Natural killer cell (primary cell): ENCODE measurements around the gene RRAD. TPM values are rescaled to one million over a fixed set of nuclear protein-coding genes. Genes with fewer than 3 reads are reported as not detected.

Experiments
- ATAC-seq, 3 donors: fragments of 150-1000 bp in 2 of 3; fragments of 200-7000 bp in 1 of 3; cut with Tn5 transposase; 1 replicate in 1 of 3; 2 replicates in 2 of 3; pipeline ENCODE4 v1.10.0; 2021; ENCODE audit warnings: mild to moderate bottlenecking in 2 of 3, moderate library complexity in 2 of 3
- DNase-seq, 2 donors: peaks; one replicate each; pipeline versions ENCODE4 v3.0.0 to v3.0.0-alpha.2; 2013 to 2021; ENCODE audit warnings: mixed read lengths in 1 of 2
- H3K27ac ChIP-seq: one replicate; pipeline ENCODE4 v1.5.1; 2013; ENCODE audit warnings: mild to moderate bottlenecking, low read length
- H3K27me3 ChIP-seq: one replicate; pipeline ENCODE4 v1.6.1; 2013; ENCODE audit warnings: low read length; ENCODE audit not compliant: control insufficient read depth, insufficient read depth
- H3K36me3 ChIP-seq: one replicate; pipeline ENCODE4 v1.6.1; 2013; ENCODE audit warnings: low read length; ENCODE audit not compliant: control insufficient read depth, insufficient read depth
- H3K4me1 ChIP-seq: one replicate; pipeline ENCODE4 v1.6.1; 2013; ENCODE audit warnings: low read length; ENCODE audit not compliant: control insufficient read depth, insufficient read depth
- H3K4me3 ChIP-seq: one replicate; pipeline ENCODE4 v1.5.1; 2013; ENCODE audit warnings: low read length
- H3K9me3 ChIP-seq: one replicate; pipeline ENCODE4 v1.6.1; 2013; ENCODE audit warnings: low read length; ENCODE audit not compliant: control insufficient read depth, insufficient read depth
- H3K27ac Mint-ChIP-seq, 2 donors: one replicate each; pipeline ENCODE4 v1.8.0; 2022; ENCODE audit warnings: mild to moderate bottlenecking in 2 of 2, mixed read lengths in 2 of 2, moderate library complexity in 1 of 2
- H3K27me3 Mint-ChIP-seq, 2 donors: one replicate each; pipeline ENCODE4 v1.8.0; 2022; ENCODE audit warnings: low read depth in 2 of 2, mixed read lengths in 2 of 2
- H3K36me3 Mint-ChIP-seq: one replicate; pipeline ENCODE4 v1.8.0; 2022; ENCODE audit warnings: mixed read lengths
- H3K4me1 Mint-ChIP-seq, 2 donors: one replicate each; pipeline ENCODE4 v1.8.0; 2022; ENCODE audit warnings: mixed read lengths in 2 of 2
- H3K4me3 Mint-ChIP-seq: one replicate; pipeline ENCODE4 v1.8.0; 2022; ENCODE audit warnings: mild to moderate bottlenecking, moderate library complexity, mixed read lengths
- H3K9me3 Mint-ChIP-seq, 2 donors: one replicate each; pipeline ENCODE4 v1.8.0; 2022; ENCODE audit warnings: mixed read lengths in 2 of 2
- CTCF ChIP-seq: fragments of 200-600 bp; IDR thresholded peaks from one replicate; pipeline ENCODE4 v1.8.0; 2022; ENCODE audit warnings: antibody characterized with exemption
- WGBS: methylation state at CpG from one replicate; pipeline ENCODE4 v1.1.7; 2013; ENCODE audit warnings: missing lambda C conversion rate; ENCODE audit not compliant: insufficient coverage; 5-methylcytosine and 5-hydroxymethylcytosine counted together
- intact Hi-C: fragments of 100-400 bp; cut with micrococcal nuclease; formaldehyde crosslinking; loops from one replicate; pipeline ENCODE4 v1.14.2; 2022
- total RNA-seq, 4 donors: library from RNA; stranded (reverse); fragments of 120-200 nt in 1 of 4; gene quantifications; one replicate each; pipeline versions ENCODE4 v1.2.3 to v1.2.4, GENCODE V29; 2013 to 2022

Gene RRAD
- total RNA-seq, 3 donors from 2014 or later (not counting 1 experiment from before 2014, with no cell fraction given), result 1.8 to 4.5 (median 2.8) TPM

- TF ChIP-seq CTCF, result no peak
- peak overlapping the region; percentile 39 for H3K4me3 ChIP-seq
- no peaks in the 10 kb centered on the region for H3K9me3 Mint-ChIP-seq
- no peaks in the 10 kb centered on the region for H3K9me3 ChIP-seq
- H3K36me3 Mint-ChIP-seq, result no peaks in the 10 kb centered on the region
- H3K27ac Mint-ChIP-seq, result peak overlapping the region; percentile 88 to 94
- intact Hi-C loops, result loop anchor here (5.0 to 10.0 kb wide), 2 partner anchors 145 to 268 kb away; partner anchors contain the start of gene CMTM3
- DNase-seq (no peak), ATAC-seq (no peak)
- no peaks in the 10 kb centered on the region for H3K27me3 Mint-ChIP-seq
- peak overlapping the region; percentile 96 for H3K4me3 Mint-ChIP-seq
- H3K27ac ChIP-seq, result peak overlapping the region; percentile 54
- H3K27me3 ChIP-seq, result no peaks in the 10 kb centered on the region
- H3K4me1 Mint-ChIP-seq, result peaks cover 24 to 41% of the 10 kb centered on the region in 2 donors
- H3K4me1 ChIP-seq, result peaks cover 39% of the 10 kb centered on the region
- H3K36me3 ChIP-seq, result no peaks in the 10 kb centered on the region
- WGBS, result 39% methylated on average over 4 of the region's 4 CpGs
Measured at GRCh38 chr16:66872559-66872942, 52.8 kb downstream of the RRAD start.

GRCh38 chr16:66871840-66872239, 53.5 kb downstream of the RRAD start:
- Mint-ChIP-seq H3K9me3 (no peaks in the 10 kb centered on the region), H3K27me3 (no peaks in the 10 kb centered on the region), H3K4me3 (peak overlapping the region; percentile 54), H3K36me3 (no peaks in the 10 kb centered on the region), H3K4me1 (peaks cover 25 to 42% of the 10 kb centered on the region in 2 donors), H3K27ac (peak overlapping the region; percentile 51 to 94)
- Histone ChIP-seq H3K9me3 (no peaks in the 10 kb centered on the region), H3K27ac (no peak overlapping the region), H3K36me3 (no peaks in the 10 kb centered on the region), H3K27me3 (no peaks in the 10 kb centered on the region), H3K4me1 (peaks cover 39% of the 10 kb centered on the region), H3K4me3 (no peak overlapping the region)
- ATAC-seq (no peak), DNase-seq (no peak)
- no peak for TF ChIP-seq CTCF
- WGBS, result 92% methylated on average over 3 of the region's 3 CpGs
- intact Hi-C loops, result loop anchor here (5.0 to 10.0 kb wide), 2 partner anchors 145 to 267 kb away; partner anchors contain the start of gene CMTM3

Other genes with a start within 250 kb of the RRAD start
- 1 to 10 TPM in 1 of 3 donors, under 1 TPM in 2; 0.61 to 1.4 (median 0.85) TPM for gene CMTM4, start 228.8 kb downstream of the RRAD start, total RNA-seq
- gene DYNC1LI2, start 173.9 kb downstream of the RRAD start, total RNA-seq, result 100 to 1,000 TPM; 105 to 115 (median 110) TPM
- gene TERB1, start 124.0 kb downstream of the RRAD start, total RNA-seq, result 1 to 10 TPM in 1 of 3 donors, under 1 TPM in 2; 0.33 to 1.0 (median 0.66) TPM
- gene NAE1, start 94.6 kb downstream of the RRAD start, total RNA-seq, result 10 to 100 TPM; 77.3 to 97.0 (median 78.5) TPM
- gene CA7, start 81.1 kb downstream of the RRAD start, total RNA-seq, result not detected
- 10 to 100 TPM; 10.2 to 16.5 (median 11.0) TPM for gene PDP2, start 45.0 kb downstream of the RRAD start, total RNA-seq
- gene CDH16, start 6.7 kb downstream of the RRAD start, total RNA-seq, result not detected
- 10 to 100 TPM; 57.2 to 62.8 (median 60.0) TPM for gene CIAO2B, start 8.9 kb upstream of the RRAD start, total RNA-seq
- gene CES2, start 10.0 kb upstream of the RRAD start, total RNA-seq, result 10 to 100 TPM; 26.9 to 33.6 (median 33.1) TPM
- under 1 TPM; 0.19 to 0.95 (median 0.27) TPM for gene CES3, start 35.7 kb upstream of the RRAD start, total RNA-seq
- 1 to 10 TPM; 7.5 to 9.0 (median 8.8) TPM for gene CES4A, start 63.1 kb upstream of the RRAD start, total RNA-seq
- 100 to 1,000 TPM in 1 of 3 donors, 10 to 100 TPM in 2; 96.1 to 102 (median 97.2) TPM for gene CBFB, start 103.6 kb upstream of the RRAD start, total RNA-seq
- 10 to 100 TPM; 17.0 to 22.4 (median 22.0) TPM for gene PHAF1, start 184.4 kb upstream of the RRAD start, total RNA-seq
- 1 to 10 TPM in 2 of 3 donors, under 1 TPM in 1; 0.80 to 1.3 (median 1.0) TPM for gene B3GNT9, start 225.5 kb upstream of the RRAD start, total RNA-seq
- gene TRADD, start 234.4 kb upstream of the RRAD start, total RNA-seq, result 10 to 100 TPM; 15.2 to 27.5 (median 26.8) TPM
- gene FBXL8, start 234.4 kb upstream of the RRAD start, total RNA-seq, result 1 to 10 TPM; 5.2 to 8.3 (median 6.3) TPM
- 1 to 10 TPM; 6.9 to 8.3 (median 7.3) TPM for gene HSF4, start 239.2 kb upstream of the RRAD start, total RNA-seq
- gene NOL3, start 245.0 kb upstream of the RRAD start, total RNA-seq, result 1 to 10 TPM in 2 of 3 donors, under 1 TPM in 1; 0.88 to 1.3 (median 1.3) TPM